Glomerular endothelial cell (primary cell): ENCODE results near the gene FLVCR2. TPM values are rescaled to one million over a fixed set of nuclear protein-coding genes. Genes with fewer than 3 reads are reported as not detected.

Source experiments
- DNase-seq: peaks from one replicate; pipeline ENCODE4 v3.0.0-alpha.2; 2011; ENCODE audit warnings: low read depth, low spot score; ENCODE audit errors: extremely low read depth
- total RNA-seq: library from RNA; depleted of rRNA; stranded (reverse); fragments of >200 nt; gene quantifications from 2 replicates; pipeline ENCODE4 v1.2.3, GENCODE V29; 2015

FLVCR2 gene, protein sequence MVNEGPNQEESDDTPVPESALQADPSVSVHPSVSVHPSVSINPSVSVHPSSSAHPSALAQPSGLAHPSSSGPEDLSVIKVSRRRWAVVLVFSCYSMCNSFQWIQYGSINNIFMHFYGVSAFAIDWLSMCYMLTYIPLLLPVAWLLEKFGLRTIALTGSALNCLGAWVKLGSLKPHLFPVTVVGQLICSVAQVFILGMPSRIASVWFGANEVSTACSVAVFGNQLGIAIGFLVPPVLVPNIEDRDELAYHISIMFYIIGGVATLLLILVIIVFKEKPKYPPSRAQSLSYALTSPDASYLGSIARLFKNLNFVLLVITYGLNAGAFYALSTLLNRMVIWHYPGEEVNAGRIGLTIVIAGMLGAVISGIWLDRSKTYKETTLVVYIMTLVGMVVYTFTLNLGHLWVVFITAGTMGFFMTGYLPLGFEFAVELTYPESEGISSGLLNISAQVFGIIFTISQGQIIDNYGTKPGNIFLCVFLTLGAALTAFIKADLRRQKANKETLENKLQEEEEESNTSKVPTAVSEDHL
- total RNA-seq = 2.1 and 7.4 TPM in 2 replicates

DNA sequence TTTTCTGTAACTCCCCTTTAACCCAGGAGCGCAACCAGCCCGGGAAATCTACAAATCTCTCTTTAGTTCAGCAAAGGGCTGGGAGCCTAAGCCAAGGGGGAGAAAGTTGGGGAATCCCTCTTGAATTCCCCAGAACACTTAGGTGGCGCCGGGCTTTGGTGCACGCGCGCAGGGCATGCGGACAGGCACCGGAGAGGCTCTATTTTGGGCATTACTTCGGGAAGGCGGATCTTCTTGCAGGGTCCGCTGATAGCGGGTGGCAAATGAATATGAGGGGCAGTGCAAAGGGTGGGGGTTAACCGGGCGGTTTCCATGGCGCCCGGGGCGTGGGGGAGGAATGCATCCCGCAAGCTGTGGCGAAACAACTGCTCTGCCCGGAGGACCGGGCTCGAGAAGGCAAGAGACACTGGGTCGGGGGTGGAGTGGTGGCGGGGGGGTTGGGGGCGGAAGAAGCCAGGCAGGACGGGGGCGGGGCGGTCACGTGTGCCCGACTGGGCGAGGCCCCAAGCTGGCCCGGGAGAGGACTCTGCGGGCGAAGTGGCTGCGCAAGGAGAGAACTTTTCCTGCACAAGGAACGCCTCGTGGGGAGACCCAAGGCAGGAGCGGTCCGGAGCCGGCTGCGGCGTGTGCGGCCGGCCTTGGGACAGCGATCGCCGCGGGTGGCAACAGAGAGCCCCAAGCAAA is at the start of gene FLVCR2:
Gene FLVCR2, plus strand, starts transcription at position 519 of the 684 bp plus-strand sequence. CDS start 353 bp downstream, outside the sequence.
- DNase-seq = no peak

DNA sequence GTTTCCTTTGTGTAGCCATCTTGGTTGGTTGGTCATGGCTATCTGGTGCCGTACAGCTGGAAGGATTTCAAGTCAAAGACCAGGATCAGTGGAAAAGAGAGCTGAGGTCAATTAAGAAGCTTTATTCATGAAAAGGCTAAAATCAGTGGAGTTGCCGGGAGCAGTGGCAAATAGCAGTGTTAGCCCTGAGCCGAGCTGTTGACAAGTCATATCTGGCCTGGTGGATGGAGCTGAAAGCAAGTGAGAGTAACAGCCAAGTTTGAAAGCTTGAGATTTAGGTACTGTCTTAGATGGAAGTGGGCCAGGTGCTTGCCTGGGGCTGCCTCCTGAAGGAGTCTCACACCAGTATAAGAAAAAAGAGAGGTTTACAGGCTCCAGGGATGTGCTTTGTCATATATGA is 47.2 kb upstream of the FLVCR2 start:
- no peak for DNase-seq

DNA sequence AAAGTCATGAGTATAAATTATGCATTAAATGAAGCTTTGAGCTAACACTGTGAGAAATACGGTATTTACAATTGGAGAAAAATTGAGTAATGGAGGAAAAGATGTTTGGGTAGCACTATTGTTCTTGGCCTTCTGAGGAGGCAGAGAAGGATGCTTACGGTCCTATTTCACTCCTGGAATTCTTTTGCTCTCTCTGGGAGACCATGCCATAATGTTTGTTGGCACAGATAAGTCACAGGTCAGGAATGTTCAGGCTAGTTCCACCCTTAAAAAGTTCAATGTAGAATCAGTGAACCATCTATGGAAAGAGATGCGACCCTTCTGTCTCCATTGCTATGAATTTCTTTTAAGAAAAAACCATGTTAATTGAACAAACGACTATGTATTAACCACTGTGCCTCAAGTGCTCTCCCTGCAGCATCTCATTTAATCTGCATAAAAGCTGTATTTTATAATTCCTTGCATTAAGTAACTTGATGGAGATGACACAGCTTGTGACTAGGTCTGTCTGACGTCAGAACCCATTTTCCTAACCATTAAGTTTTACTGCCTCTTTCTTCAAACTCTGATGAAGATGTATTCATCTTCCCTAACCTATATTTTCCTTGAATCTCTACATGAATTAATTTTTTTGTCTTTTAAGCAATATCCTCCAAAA is 46.6 kb upstream of the FLVCR2 start:
- DNase-seq = no peak

DNA sequence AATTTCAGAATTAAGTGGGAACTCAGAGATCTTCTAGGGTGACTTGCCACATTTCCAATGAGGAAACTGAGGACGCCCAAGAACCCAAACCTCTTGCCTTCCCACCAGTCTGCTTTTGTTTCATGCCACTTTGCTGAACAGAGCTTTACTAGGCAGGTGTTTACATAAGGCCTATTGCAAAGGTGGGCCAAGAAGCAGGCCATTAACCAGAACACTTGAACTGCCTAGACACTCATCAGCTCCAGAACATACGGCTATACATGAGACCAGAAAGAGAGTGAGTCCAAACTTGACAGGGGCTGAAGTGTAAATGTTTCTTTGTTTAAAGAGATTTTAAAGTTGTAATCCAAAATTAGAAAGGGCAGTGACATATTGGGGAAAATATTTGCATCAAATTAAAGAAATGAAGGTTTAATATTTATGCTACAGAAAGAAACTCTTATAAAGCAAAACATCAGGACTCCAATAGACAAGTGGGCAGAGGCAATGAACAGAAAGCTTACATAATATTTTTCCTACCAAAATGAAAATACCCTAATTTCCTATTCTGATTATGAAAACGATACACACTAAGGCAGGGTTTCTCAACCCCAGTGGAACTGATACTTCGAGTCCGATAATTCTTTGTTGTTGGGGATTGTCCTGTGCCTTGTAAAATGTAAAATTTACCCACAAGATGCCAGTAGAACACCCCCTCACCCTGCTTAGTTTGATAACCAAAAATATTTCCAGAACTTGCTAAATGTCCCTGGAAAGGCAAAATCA is 44.4 kb upstream of the FLVCR2 start:
- DNase-seq = no peak

DNA sequence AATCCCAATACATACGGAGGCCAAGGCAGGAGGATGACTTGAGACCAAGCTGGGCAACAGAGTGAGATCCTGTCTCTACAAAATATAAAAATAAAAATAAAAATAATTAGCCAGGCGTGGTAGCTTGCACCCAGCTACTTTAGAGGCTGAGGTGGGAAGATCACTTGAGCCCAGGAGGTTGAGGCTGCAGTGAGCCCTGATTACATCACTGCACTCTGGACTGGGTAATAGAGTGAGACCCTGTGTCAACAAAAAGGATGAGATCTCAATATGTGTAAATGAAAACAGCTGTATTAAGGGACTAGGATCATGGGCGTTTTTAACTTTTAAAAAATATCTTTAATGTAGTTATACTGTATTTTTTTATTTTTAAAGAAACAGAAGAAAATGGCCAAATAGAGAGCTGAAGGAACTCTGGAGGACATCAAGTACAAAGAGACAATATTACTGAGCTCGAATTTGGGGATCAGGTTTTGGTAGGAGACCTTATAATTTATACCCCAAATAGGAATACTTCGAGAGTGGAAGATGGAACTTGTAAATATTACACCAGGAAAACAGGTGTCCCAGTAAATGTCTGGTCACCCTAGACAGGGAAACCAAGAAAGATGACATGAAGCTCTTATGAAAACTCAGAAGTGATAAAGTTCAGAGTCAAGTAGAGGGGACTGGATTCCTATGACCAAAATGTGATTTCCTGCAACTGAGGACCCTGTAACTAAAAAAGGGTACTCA is 43.1 kb upstream of the FLVCR2 start:
- DNase-seq = no peak

DNA sequence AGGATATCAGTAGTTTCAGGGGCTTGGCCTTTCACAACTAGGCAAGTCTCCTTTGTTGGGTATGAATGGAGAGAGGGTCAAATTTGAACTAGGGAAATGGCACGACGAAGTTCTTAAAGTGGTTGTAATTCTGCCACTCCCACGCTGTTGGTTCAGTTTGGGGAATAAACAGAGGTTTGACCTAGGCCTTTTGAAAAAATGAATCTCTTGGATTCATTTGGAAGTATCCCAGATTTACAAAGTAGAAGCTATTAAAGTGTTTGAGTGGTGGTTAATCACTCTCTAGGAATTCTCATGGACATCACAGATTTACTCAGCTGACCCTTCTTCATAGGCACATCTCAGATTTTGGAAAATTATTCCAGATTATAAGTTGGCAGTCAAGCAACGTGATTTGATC is 41.3 kb upstream of the FLVCR2 start:
- no peak for DNase-seq

DNA sequence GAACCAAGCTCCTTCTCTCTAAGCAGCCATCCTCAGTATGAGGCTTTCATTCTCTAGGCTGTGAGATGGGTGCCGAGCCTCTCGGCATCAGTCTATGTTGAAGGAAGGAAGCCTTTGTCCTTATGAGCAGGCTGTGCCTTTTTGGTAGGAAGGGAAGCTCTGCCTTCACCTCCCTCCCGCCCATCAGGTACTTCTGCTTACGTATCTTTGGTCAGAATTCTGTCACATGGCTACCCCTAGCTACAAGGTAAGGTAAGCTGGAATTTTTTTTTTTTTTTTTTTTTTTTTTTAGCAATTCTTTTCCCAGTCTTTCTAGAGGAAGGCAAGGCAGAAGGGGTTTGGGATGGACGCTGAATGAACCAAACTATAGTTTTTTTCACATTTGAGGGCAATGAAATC is 39.3 kb upstream of the FLVCR2 start:
- no peak for DNase-seq

DNA sequence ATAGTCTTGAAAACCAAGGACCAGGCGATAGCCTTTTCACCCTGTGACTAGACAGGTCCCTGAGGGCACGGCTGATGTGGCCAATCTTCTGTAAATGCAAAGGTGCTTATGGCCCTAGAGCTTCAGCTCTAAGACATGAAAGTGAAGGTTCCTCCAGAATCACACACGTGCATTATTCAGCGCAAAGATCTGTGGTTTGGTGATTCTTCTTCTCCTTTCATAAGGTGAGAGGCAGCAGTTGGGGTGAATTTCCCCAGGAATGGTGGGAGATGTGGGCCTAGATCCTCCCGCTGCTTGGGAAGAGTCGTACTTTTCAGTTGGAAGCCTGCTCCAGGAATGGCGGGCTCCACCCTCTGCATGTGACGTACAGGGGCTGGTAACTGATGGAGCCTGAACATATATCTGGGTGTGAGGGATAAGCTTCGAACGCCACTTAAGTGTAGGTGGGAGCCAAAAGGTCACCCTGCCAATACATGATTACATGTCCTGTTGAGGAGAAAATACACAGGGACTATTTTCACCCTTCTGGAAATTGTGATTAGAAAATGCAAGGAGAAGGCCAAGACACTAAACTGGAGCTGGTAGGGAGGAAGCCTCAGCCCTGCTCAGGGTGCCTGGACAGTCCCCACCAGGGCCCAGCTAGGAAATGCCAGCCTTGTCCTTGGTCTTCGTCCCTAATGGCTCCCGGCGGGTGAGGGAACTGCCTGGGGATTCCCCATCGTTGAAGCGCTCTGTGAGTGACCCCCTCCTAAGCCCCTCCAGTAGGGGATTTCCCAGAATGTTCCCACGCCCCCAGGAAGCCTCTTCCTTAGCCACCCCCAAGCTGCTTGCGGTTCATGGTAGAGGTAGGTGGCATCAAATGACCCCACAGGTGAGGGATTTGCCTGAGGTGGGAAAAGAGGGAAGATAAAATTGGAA is 38.6 kb upstream of the FLVCR2 start:
- DNase-seq = no peak

DNA sequence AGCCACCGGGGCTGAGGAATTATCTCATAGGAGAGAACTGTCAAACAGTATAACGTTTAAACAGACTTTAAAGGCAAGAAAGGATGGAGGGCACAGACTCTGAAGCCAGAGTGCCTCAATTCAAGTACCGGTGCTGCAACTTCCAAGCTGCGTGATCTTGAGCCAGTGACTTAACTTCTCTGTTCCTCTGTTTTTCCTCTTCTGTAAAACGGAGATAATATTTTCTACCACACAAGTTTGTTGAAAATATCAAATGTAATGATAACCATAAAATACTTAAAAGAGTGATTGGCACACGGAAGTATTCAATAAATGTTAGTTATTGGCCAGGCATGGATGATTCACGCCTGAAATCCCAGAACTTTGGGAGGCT is 38.0 kb upstream of the FLVCR2 start:
- no peak for DNase-seq

DNA sequence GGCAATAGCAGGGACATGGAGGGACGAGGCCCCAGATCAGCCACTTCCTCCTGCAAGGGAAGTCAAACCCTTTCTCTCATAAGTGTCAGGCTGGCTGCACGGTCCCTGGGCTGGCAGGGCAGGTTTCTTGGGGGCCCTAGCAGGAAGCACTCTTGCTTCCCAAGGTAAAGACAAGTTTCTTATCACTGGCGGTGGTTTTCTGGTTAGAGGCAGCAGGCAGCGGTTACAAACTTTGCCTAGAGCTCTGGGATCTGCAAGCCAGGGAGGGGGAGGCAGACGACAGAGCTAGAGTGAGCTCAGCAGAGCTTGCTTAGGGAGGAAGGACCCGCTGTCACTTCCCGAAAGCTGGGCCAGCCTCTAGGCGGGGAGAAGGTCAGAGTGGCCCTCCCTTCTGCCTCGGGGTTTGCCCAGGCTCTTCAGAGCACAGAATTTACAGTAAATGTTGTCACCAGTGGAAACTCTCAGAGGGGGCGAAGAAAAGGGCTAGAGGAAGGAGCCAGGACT is 35.8 kb upstream of the FLVCR2 start:
- no peak for DNase-seq

DNA sequence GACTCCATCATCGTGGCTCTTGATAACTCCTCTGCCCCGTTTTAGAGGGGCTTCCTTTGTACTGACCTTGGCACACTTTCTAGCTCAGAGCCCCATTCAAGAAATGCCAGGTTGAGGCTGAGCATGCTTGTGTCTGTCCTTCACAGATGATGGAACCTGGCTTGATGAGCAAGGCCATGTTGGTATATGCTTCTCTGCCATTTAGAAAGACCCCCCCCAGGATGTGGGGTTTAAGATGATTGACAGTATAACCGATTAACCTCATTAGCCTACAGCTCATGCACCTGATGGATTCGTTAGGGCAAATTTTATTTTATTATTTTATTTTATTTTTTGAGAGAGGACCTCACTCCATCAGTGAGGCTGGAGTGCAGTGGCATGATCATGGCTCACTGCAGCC is 35.2 kb upstream of the FLVCR2 start:
- no peak for DNase-seq

DNA sequence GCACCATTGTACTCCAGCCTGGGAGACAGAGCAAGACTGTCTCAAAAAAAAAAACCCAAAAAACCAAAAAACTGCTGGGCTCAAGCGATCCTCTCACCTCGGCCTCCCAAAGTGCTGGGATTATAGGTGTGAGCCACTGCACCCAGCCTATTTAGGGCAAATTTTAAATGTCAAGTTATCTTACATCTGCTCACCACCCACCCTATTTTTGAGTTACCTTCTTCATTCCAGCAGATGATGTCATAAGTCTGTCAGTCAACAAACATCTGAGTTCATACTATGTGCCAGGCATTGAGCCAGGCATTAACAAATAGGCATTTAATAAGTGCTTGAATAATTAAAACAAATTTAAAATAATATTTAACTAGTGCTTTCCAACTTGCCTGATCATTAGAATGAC is 34.6 kb upstream of the FLVCR2 start:
- no peak for DNase-seq

DNA sequence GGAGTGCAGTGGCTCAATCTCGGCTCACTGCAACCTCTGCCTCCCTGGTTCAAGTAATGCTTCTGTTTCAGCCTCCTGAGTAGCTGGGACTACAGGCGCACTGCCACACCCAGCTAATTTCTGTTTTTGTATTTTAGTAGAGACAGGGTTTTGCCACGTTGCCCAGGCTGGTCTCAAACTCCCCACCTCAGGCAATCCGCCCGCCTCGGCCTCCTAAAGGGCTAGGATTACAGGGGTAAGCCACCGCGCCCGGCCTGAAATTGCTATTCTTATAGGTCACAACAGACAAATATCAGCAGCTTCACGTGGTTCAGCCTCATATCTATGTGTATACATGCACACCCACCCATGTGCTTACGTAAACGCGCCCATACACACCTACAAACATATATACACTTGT is 32.5 kb upstream of the FLVCR2 start:
- no peak for DNase-seq

DNA sequence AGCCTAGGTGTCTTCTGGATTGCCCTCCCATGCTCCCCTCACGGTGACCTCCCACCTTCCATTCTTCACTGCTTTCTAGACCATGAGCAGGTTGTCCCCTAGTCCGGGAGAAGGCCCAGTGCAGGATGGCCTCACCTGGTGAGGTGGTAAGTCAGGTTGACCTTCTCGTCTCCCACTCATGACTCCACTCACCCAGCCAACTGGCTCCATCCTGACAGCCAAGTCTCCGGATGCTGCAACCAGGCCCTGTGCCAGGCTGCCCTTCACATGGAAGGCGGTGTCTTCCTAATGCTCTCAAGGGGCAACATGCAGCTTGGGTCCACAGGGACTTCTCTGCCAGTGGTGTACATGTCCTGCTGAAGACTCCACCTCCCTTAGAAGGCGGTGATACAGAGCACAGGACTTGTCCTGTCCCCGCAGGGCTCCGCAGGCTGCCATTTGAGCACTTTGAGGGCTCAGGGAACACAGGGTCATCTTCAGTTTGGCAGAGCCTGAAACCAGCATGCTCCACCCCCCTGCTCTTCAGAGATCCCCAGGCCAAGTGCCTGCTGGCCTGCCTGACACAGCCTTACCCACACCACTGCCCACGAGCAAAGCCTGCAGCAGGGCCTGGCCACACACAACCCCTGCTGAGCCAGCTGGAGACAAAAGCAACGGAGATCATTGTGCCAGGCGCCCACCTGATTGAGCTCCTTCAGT is 30.7 kb upstream of the FLVCR2 start:
- no peak for DNase-seq

DNA sequence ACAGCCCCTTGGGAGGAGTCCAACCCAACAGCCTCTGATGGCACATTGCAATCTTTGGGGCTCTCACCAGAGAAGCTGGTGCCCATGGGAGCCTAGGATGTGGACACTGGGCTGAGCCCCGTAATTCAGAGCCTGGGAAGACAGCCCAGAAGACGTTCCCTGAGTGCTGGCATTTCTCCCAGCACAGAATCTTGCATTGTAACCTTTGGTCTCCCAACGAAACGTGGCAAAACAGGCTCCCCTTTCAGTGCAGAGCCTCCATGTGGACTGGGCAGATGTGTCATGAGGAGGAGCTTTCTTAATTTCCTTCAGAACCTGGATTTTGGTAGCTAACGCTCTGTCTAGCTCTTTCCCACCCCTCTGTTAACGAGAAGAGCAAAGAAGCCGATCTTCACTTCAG is 29.9 kb upstream of the FLVCR2 start:
- no peak for DNase-seq

DNA sequence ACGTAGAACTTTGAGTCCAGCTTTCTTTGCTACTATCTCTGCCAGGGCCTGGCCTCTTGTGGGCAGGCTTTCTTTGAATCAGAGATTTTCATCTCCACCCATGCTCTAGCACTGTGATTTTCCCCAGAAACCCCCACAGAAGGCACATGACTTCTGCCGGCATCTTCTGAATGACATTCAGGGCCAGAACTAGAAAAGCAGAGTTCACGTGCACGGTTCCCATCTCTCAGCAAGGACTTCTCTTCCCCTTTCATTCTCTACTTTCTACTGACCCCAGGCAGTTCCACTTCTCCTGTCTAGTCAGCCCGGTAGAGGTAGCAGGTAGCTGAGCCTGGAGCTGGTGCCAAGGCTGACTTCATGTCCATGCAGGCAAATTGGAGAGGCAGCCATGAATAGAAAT is 29.3 kb upstream of the FLVCR2 start:
- DNase-seq = no peak

DNA sequence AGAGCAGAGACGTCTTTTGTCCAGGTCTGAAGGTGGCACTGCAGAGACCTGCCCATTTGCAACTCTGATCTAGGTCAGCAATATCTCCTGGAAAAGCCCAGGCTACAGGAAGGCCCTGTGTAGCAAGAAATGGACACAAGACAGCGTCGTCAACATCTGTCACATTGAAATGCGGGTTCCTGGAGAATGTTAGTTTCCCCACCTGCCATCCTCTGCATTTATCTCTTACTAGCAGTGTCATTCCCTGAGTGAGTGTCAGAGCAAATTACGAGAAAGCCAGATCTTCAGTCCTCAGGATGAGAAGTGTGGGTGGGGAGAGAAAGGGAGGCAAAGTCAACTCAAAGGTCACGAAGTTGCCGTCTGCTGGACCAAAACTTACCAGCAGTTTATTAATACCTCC is 27.4 kb upstream of the FLVCR2 start:
- no peak for DNase-seq

DNA sequence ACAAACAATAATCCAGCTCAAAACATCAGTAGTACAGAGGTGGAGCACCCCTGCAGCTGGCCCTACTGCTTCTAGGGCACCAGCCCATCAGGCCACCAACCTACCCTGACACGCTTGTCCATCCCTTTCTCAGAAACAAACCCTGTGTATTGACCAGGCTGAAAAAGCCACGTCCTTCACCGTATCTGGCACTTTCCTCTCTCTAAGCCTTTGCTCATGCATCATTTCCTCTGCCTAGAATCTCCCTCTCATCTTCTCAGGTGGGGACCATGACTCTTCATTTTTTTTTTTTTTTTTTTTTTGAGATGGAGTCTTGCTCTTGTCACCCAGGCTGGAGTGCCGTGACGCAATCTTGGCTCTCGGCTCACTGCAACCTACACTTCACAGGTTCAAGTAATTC is 25.3 kb upstream of the FLVCR2 start:
- DNase-seq = no peak
